ENCODE measurements around the gene IFIT2.

DNA sequence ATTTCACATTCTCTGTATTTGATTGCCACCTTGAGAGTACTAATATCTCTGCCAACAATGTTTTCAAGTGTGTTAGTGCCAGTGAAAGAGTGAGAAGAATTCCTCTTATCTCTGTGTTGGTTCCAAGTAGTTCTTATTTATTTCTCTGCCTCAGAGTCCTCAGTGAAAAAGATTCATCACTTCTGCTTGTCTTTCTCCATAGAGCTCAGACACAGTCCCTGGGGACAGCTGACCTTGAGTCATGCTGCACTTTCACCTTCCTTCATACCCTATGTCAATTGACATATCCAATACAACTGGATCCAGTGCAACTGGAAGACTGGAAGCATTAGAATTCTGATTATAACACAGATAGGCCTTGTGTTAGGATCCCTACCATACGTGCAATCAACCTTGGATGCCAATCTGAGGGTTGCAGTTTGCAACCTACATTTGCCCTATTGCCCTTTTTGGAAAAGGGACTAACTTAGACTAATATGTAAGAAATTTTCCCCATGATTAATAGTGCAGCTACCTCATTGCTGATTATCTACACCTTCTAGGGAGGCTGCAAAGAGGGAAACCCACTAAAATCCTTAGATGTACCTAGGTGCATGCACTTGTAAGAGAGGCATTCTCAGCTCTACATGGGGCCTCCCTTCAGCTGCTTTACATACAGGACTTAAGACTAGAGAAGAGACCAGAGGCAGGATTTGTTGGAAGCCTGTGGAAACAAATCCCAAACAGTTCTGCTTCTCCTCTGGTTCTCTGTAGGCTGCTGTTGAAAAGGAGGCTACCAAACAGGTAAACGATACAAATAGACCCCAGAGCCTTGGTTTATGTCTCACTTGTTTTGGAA is 8.4 kb downstream of the IFIT2 start:
- TF ChIP-seq SUZ12 (IDR thresholded peaks at IDR 0.05; ENCODE audit: extremely low read depth, insufficient read depth, insufficient read length) (no peak), ZNF274 (IDR thresholded peaks at IDR 0.05; ENCODE audit: low read depth, low read length) (no peak), YY1 (IDR thresholded peaks at IDR 0.05; ENCODE audit: insufficient read depth, insufficient read length) (no peak)

Data from NT2/D1 (cell line).